ENCODE data around the gene BCL7A.

The BCL7A gene

DNA sequence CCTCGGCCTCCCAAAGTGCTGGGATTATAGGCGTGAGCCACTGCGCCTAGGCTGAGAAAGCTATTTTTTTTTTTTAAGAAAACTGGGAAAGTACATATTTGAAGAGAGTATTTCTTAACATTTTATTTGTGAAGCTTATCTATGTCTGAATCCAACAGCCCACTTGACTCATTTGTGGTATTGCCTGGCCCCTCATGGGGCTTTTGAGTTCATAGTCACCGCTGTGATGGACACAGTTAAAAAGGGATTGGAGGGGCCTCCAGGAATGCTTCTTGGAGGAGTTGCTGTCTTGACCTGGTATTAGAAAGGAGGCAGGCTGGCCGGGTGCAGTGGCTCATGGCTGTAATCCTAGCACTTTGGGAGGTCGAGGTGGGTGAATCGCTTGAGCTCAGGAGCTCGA is 26.5 kb downstream of the BCL7A start:
- Histone ChIP-seq H3F3A (ENCODE audit: insufficient read depth) (peaks cover 19% of the 10 kb centered on the region), H4K20me1 (ENCODE audit: low read depth, low read length) (no peaks in the 10 kb centered on the region), H3K27ac (ENCODE audit: low read depth, low read length) (no peak overlapping the region), H3K9me2 (replicated peaks; ENCODE audit: insufficient read depth, low read length) (no peaks in the 10 kb centered on the region), H3K79me2 (ENCODE audit: insufficient read depth, low read length) (peaks cover 19% of the 10 kb centered on the region; the same call in 1 of the 2 replicates), H3K4me3 (ENCODE audit: insufficient read depth, low read length, poor library complexity, severe bottlenecking) (no peak overlapping the region), H3K27me3 (ENCODE audit: low read length) (no peaks in the 10 kb centered on the region), H2AFZ (ENCODE audit: low read depth, low read length, severe bottlenecking) (no peak overlapping the region), H3K4me2 (ENCODE audit: low read depth, low read length, poor library complexity, severe bottlenecking) (no peak overlapping the region), H3K9me3 (ENCODE audit: insufficient read depth, low read length) (no peaks in the 10 kb centered on the region), H3K9ac (ENCODE audit: low read length) (no peak overlapping the region), H3K36me3 (ENCODE audit: low read length) (peaks cover 19% of the 10 kb centered on the region; the same call in 1 of the 2 replicates)
- TF ChIP-seq, protein P1, sequence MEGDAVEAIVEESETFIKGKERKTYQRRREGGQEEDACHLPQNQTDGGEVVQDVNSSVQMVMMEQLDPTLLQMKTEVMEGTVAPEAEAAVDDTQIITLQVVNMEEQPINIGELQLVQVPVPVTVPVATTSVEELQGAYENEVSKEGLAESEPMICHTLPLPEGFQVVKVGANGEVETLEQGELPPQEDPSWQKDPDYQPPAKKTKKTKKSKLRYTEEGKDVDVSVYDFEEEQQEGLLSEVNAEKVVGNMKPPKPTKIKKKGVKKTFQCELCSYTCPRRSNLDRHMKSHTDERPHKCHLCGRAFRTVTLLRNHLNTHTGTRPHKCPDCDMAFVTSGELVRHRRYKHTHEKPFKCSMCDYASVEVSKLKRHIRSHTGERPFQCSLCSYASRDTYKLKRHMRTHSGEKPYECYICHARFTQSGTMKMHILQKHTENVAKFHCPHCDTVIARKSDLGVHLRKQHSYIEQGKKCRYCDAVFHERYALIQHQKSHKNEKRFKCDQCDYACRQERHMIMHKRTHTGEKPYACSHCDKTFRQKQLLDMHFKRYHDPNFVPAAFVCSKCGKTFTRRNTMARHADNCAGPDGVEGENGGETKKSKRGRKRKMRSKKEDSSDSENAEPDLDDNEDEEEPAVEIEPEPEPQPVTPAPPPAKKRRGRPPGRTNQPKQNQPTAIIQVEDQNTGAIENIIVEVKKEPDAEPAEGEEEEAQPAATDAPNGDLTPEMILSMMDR (IDR thresholded peaks at IDR 0.05; ENCODE audit: insufficient read depth, low read length, poor library complexity, severe bottlenecking): no peak
- no peak for TF ChIP-seq EZH2phosphoT487 (conservative IDR thresholded peaks at IDR 0.05; ENCODE audit: low read length)

DNA sequence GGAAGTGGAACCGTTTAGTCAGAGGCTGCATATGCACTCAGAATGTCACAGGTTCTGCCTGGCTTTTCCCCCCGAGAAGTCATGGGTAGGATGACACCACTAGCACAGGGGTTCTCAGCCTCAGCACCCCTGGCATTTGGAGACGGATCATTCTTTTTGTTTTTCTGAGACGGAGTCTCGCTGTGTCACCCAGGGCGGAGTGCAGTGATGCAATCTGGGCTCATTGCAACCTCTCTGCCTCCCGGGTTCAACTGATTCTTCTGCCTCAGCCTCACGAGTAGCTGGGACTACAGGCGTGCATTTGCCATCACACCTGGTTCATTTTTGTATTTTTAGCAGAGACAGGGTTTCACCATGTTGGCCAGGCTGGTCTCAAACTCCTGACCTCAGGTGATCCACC is 28.1 kb downstream of the BCL7A start:
- H3K9ac ChIP-seq (ENCODE audit: low read length): no peak overlapping the region
- H3K4me2 ChIP-seq (ENCODE audit: low read depth, low read length, poor library complexity, severe bottlenecking): no peak overlapping the region
- peaks cover 30% of the 10 kb centered on the region for H3F3A ChIP-seq (ENCODE audit: insufficient read depth)
- H3K4me3 ChIP-seq (ENCODE audit: insufficient read depth, low read length, poor library complexity, severe bottlenecking): no peak overlapping the region
- no peaks in the 10 kb centered on the region; the same call in 1 of the 2 replicates for H4K20me1 ChIP-seq (ENCODE audit: low read depth, low read length)
- H3K27me3 ChIP-seq (ENCODE audit: low read length): no peaks in the 10 kb centered on the region
- H3K27ac ChIP-seq (ENCODE audit: low read depth, low read length): no peak overlapping the region
- no peak for TF ChIP-seq EZH2phosphoT487 (conservative IDR thresholded peaks at IDR 0.05; ENCODE audit: low read length)
- TF ChIP-seq, protein P1 (IDR thresholded peaks at IDR 0.05; ENCODE audit: insufficient read depth, low read length, poor library complexity, severe bottlenecking): no peak
- H3K9me3 ChIP-seq (ENCODE audit: insufficient read depth, low read length): no peaks in the 10 kb centered on the region
- peaks cover 17% of the 10 kb centered on the region for H3K36me3 ChIP-seq (ENCODE audit: low read length)
- H2AFZ ChIP-seq (ENCODE audit: low read depth, low read length, severe bottlenecking): no peak overlapping the region
- no peaks in the 10 kb centered on the region for H3K9me2 ChIP-seq (replicated peaks; ENCODE audit: insufficient read depth, low read length)
- H3K79me2 ChIP-seq (ENCODE audit: insufficient read depth, low read length): peaks cover 9% of the 10 kb centered on the region; the same call in 1 of the 2 replicates

DNA sequence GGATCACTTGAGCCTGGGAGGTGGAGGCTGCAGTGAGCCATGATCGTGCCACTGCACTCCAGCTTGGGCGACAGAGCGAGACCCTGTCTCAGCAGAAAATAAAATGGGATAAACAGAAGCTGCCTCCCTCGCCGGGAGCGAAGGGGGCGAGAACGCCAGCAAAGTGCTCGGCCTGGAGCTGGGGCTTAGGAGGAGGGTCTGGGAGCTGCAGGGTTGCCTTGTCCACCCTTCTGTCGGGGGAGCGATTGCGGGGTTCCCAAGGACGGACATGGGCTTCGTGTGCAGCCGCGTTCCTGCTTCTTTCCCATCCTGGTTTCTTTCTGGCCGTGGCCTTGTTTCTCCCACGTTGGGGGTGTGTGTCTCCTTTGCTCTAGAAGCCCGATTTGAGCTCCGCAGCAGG is 29.0 kb downstream of the BCL7A start:
- Histone ChIP-seq H3K36me3 (ENCODE audit: low read length) (peaks cover 20% of the 10 kb centered on the region), H3F3A (ENCODE audit: insufficient read depth) (peaks cover 28% of the 10 kb centered on the region), H3K27ac (ENCODE audit: low read depth, low read length) (no peak overlapping the region), H4K20me1 (ENCODE audit: low read depth, low read length) (no peaks in the 10 kb centered on the region; the same call in 1 of the 2 replicates), H3K9ac (ENCODE audit: low read length) (no peak overlapping the region), H3K4me2 (ENCODE audit: low read depth, low read length, poor library complexity, severe bottlenecking) (no peak overlapping the region), H2AFZ (ENCODE audit: low read depth, low read length, severe bottlenecking) (no peak overlapping the region), H3K9me2 (replicated peaks; ENCODE audit: insufficient read depth, low read length) (no peaks in the 10 kb centered on the region), H3K4me3 (ENCODE audit: insufficient read depth, low read length, poor library complexity, severe bottlenecking) (no peak overlapping the region), H3K27me3 (ENCODE audit: low read length) (no peaks in the 10 kb centered on the region), H3K79me2 (ENCODE audit: insufficient read depth, low read length) (peaks cover 7% of the 10 kb centered on the region; the same call in 1 of the 2 replicates), H3K9me3 (ENCODE audit: insufficient read depth, low read length) (no peaks in the 10 kb centered on the region)
- TF ChIP-seq EZH2phosphoT487 (conservative IDR thresholded peaks at IDR 0.05; ENCODE audit: low read length): no peak
- TF ChIP-seq, protein P1 (IDR thresholded peaks at IDR 0.05; ENCODE audit: insufficient read depth, low read length, poor library complexity, severe bottlenecking): no peak

Data from SU-DHL-6 (cell line).